HepG2 (cell line): ENCODE measurements around the gene MTRR. TPM values are rescaled to one million over a fixed set of nuclear protein-coding genes. Genes with fewer than 3 reads are reported as not detected.

Experiments used
- BORCS8-MEF2B ChIP-seq: sonication (generic); formaldehyde crosslinking; IDR thresholded peaks from 2 replicates; pipeline ENCODE4 v1.8.0; 2022; ENCODE audit warnings: mild to moderate bottlenecking, missing genetic modification reagents
- CEBPB ChIP-seq: IDR thresholded peaks from 2 replicates; pipeline ENCODE4 v1.6.1; 2011; ENCODE audit warnings: low read depth, low read length, improper control_type of control experiment, borderline replicate concordance
- EEA1 ChIP-seq: sonication (generic); formaldehyde crosslinking; IDR thresholded peaks from 2 replicates; pipeline ENCODE4 v1.5.1; 2020; ENCODE audit warnings: mild to moderate bottlenecking, missing genetic modification reagents, borderline replicate concordance
- FOXA1 ChIP-seq, 2 experiments: fragments of 450-650 bp in 1 of 2; sonication (generic) in 1 of 2; formaldehyde crosslinking in 1 of 2; IDR thresholded peaks; 2 replicates each; pipeline versions ENCODE4 v1.4.0 to v1.6.1; 2016 to 2020; ENCODE audit warnings: missing genetic modification reagents in 1 of 2
- FOXC1 ChIP-seq: sonication (generic); formaldehyde crosslinking; IDR thresholded peaks from 2 replicates; pipeline ENCODE4 v1.8.0; 2022; ENCODE audit warnings: mild to moderate bottlenecking, missing genetic modification reagents, borderline replicate concordance
- FOXK1 ChIP-seq: sonication (generic); formaldehyde crosslinking; IDR thresholded peaks from 2 replicates; pipeline ENCODE4 v1.4.0; 2020; ENCODE audit warnings: low read depth, missing genetic modification reagents, borderline replicate concordance
- GATAD2A ChIP-seq: IDR thresholded peaks from 2 replicates; pipeline ENCODE4 v1.6.1; 2016
- KDM5B ChIP-seq: sonication (generic); formaldehyde crosslinking; IDR thresholded peaks from 2 replicates; pipeline ENCODE4 v1.4.0; 2020; ENCODE audit warnings: missing genetic modification reagents, mild to moderate bottlenecking, borderline replicate concordance
- KDM6A ChIP-seq: IDR thresholded peaks from 2 replicates; pipeline ENCODE4 v1.6.1; 2016; ENCODE audit warnings: low read depth
- NFATC3 ChIP-seq: sonication (generic); formaldehyde crosslinking; IDR thresholded peaks from 2 replicates; pipeline ENCODE4 v1.5.1; 2020; ENCODE audit warnings: mild to moderate bottlenecking, missing genetic modification reagents
- RARG ChIP-seq: sonication (generic); formaldehyde crosslinking; IDR thresholded peaks from 2 replicates; pipeline ENCODE4 v1.4.0; 2020; ENCODE audit warnings: low read depth, mild to moderate bottlenecking, missing genetic modification reagents
- SALL1 ChIP-seq: sonication (generic); formaldehyde crosslinking; IDR thresholded peaks from 2 replicates; pipeline ENCODE4 v1.8.0; 2022; ENCODE audit warnings: mild to moderate bottlenecking, missing genetic modification reagents
- TCF7 ChIP-seq: sonication (generic); IDR thresholded peaks from 2 replicates; pipeline ENCODE4 v1.6.1; 2016; ENCODE audit warnings: antibody characterized with exemption, low read depth
- ZBTB20 ChIP-seq: sonication (generic); formaldehyde crosslinking; IDR thresholded peaks from 2 replicates; pipeline ENCODE4 v1.8.1; 2023; ENCODE audit warnings: missing genetic modification reagents, low read depth, mild to moderate bottlenecking, borderline replicate concordance
- ZNF17 ChIP-seq: sonication (generic); formaldehyde crosslinking; IDR thresholded peaks from 2 replicates; pipeline ENCODE4 v1.5.0; 2020; ENCODE audit warnings: mild to moderate bottlenecking, missing genetic modification reagents
- ZNF337 ChIP-seq: sonication (generic); formaldehyde crosslinking; IDR thresholded peaks from 2 replicates; pipeline ENCODE4 v1.5.1; 2020; ENCODE audit warnings: missing genetic modification reagents, low read depth, mild to moderate bottlenecking, borderline replicate concordance
- ZNF510 ChIP-seq: sonication (generic); formaldehyde crosslinking; IDR thresholded peaks from 2 replicates; pipeline ENCODE4 v1.4.0; 2020; ENCODE audit warnings: low read depth, mild to moderate bottlenecking, missing genetic modification reagents
- ZNF605 ChIP-seq: sonication (generic); formaldehyde crosslinking; IDR thresholded peaks from 2 replicates; pipeline ENCODE4 v1.8.0; 2022; ENCODE audit warnings: mild to moderate bottlenecking, missing genetic modification reagents
- ZNF790 ChIP-seq: sonication (generic); formaldehyde crosslinking; IDR thresholded peaks from 2 replicates; pipeline ENCODE4 v1.8.0; 2022; ENCODE audit warnings: missing genetic modification reagents, mild to moderate bottlenecking, borderline replicate concordance
- polyA plus RNA-seq, 8 experiments: library from polyadenylated mRNA; depleted of rRNA in 3 of 8; stranded (reverse) in 7 of 8; unstranded in 1 of 8; fragments of >200 nt; fragmentation: Illumina TruSeq in 4 of 8; extraction: Trizol in 4 of 8; gene quantifications; 2 replicates each; pipeline versions ENCODE4 v1.2.1 to v1.2.3, GENCODE V29; 2011 to 2016; ENCODE audit warnings: low read depth in 4 of 8, missing spikeins in 1 of 8, mixed read lengths in 1 of 8; ENCODE audit not compliant: insufficient read depth in 1 of 8
- total RNA-seq, 5 experiments: library from RNA; depleted of rRNA; stranded (reverse); fragments of >200 nt; fragmentation: Illumina TruSeq; extraction: Trizol; gene quantifications; 2 replicates each; pipeline ENCODE4 v1.2.3, GENCODE V29; 2016; ENCODE audit warnings: low read depth in 1 of 5
- TF ChIP-seq, protein P1 (sequence below): IDR thresholded peaks from 2 replicates; pipeline ENCODE4 v1.6.1; 2012; ENCODE audit warnings: low read depth, low read length, improper control_type of control experiment
- TF ChIP-seq, protein P2 (sequence below), 2 experiments: sonication (generic) in 1 of 2; formaldehyde crosslinking in 1 of 2; IDR thresholded peaks; 2 replicates each; pipeline versions ENCODE4 v1.6.1 to v1.9.0; 2014 to 2022; ENCODE audit warnings: antibody characterized with exemption in 1 of 2, borderline replicate concordance in 1 of 2, inconsistent platforms in 1 of 2, low read depth in 1 of 2, missing genetic modification reagents in 1 of 2

MTRR gene
- total and polyA plus RNA-seq, 2 of the 13 experiments (the other 11 are each of a cell fraction or from before 2014, with no cell fraction given), result 39.2 to 59.2 TPM

DNA sequence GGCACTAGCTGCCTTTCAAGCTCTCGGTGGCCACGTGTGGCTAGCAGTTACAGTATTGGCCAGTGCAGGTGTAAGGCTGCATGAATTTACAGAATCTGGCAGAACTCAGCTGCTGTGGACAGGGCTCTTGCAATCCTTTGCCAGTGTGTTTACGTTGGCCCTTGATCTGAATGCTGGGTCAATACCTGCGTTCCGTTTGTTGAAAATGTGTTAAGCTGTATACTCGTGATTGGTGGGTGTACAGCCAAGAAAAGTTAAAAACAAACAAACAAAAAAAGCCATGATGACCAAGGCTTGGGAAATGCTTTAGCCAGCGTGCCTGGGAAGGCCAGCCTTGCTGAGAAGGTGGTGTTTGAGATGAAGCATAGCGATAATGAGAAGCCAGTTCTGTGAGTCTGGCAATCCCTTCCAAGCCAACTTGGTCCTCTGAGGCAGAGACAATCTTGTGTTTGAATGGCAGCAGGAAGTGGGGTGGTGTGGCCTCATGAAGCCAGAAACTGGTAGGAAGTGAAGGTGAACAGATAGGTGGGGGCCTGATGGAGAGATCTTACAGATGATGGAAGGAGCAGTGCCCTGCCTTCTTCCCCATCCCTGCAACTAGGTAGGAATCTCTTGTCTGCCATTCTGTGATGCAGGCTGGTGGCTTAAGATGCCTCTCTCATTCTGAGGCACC lies 17.2 kb upstream of the MTRR start (continued):
- TF ChIP-seq, protein P1, sequence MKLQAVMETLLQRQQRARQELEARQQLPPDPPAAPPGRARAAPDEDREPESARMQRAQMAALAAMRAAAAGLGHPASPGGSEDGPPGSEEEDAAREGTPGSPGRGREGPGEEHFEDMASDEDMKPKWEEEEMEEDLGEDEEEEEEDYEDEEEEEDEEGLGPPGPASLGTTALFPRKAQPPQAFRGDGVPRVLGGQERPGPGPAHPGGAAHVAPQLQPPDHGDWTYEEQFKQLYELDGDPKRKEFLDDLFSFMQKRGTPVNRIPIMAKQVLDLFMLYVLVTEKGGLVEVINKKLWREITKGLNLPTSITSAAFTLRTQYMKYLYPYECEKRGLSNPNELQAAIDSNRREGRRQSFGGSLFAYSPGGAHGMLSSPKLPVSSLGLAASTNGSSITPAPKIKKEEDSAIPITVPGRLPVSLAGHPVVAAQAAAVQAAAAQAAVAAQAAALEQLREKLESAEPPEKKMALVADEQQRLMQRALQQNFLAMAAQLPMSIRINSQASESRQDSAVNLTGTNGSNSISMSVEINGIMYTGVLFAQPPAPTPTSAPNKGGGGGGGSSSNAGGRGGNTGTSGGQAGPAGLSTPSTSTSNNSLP, result peak; percentile 45; the same call in 1 of the 2 replicates
- TF ChIP-seq SALL1 (CRISPR knock-in tag) (0 out of 2 replicates have a peak, but pooled peaks have one; percentile 17), TCF7 (no peak), KDM6A (CRISPR knock-in tag) (no peak), EEA1 (CRISPR knock-in tag) (no peak), FOXA1 (IDR thresholded peaks at IDR 0.05) (no peak), FOXA1 (CRISPR knock-in tag; IDR thresholded peaks at IDR 0.05) (0 out of 2 replicates have a peak, but pooled peaks have one; percentile 29), NFATC3 (CRISPR knock-in tag) (no peak), ZBTB20 (no peak), CEBPB (0 out of 2 replicates have a peak, but pooled peaks have one; percentile 25), KDM5B (no peak), ZNF337 (CRISPR knock-in tag) (no peak), ZNF605 (CRISPR knock-in tag) (no peak), BORCS8-MEF2B (CRISPR knock-in tag) (no peak), ZNF17 (CRISPR knock-in tag) (no peak), GATAD2A (peak; percentile 57; the same call in 1 of the 2 replicates), ZNF510 (CRISPR knock-in tag) (no peak), RARG (CRISPR knock-in tag) (no peak), FOXC1 (CRISPR knock-in tag) (0 out of 2 replicates have a peak, but pooled peaks have one; percentile 48), FOXK1 (CRISPR knock-in tag) (peak; percentile 24; the same call in 1 of the 2 replicates), ZNF790 (CRISPR knock-in tag) (no peak)
- TF ChIP-seq, protein P2, sequence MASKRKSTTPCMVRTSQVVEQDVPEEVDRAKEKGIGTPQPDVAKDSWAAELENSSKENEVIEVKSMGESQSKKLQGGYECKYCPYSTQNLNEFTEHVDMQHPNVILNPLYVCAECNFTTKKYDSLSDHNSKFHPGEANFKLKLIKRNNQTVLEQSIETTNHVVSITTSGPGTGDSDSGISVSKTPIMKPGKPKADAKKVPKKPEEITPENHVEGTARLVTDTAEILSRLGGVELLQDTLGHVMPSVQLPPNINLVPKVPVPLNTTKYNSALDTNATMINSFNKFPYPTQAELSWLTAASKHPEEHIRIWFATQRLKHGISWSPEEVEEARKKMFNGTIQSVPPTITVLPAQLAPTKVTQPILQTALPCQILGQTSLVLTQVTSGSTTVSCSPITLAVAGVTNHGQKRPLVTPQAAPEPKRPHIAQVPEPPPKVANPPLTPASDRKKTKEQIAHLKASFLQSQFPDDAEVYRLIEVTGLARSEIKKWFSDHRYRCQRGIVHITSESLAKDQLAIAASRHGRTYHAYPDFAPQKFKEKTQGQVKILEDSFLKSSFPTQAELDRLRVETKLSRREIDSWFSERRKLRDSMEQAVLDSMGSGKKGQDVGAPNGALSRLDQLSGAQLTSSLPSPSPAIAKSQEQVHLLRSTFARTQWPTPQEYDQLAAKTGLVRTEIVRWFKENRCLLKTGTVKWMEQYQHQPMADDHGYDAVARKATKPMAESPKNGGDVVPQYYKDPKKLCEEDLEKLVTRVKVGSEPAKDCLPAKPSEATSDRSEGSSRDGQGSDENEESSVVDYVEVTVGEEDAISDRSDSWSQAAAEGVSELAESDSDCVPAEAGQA (IDR thresholded peaks at IDR 0.05; ENCODE audit: low read depth), result no peak
- TF ChIP-seq, protein P2 (CRISPR knock-in tag; IDR thresholded peaks at IDR 0.05; ENCODE audit: borderline replicate concordance), result no peak
